ENCODE data around the gene CDK17. TPM values are rescaled to one million over a fixed set of nuclear protein-coding genes. Genes with fewer than 3 reads are reported as not detected.

Gene CDK17
- total RNA-seq, 1 experiment from 2014 or later: 23.9 TPM

GRCh38 chr12:96378319-96378718 is 21.9 kb downstream of the CDK17 start:
- intact Hi-C loops (cut with micrococcal nuclease): no loop called here
- H3K9me2 ChIP-seq (replicated peaks; ENCODE audit: low read length): no peaks in the 10 kb centered on the region
- H3K9me3 ChIP-seq (ENCODE audit: low read length): no peaks in the 10 kb centered on the region
- H3K4me1 ChIP-seq (ENCODE audit: insufficient read depth, low read length): no peaks in the 10 kb centered on the region
- no peak overlapping the region for H2AFZ ChIP-seq (ENCODE audit: low read length)
- H3K36me3 ChIP-seq (ENCODE audit: low read depth, low read length): no peaks in the 10 kb centered on the region
- H3K27me3 ChIP-seq (ENCODE audit: low read length): no peaks in the 10 kb centered on the region
- no peak overlapping the region for H3K4me3 ChIP-seq (ENCODE audit: low read length)
- no peak overlapping the region for H3K4me2 ChIP-seq (ENCODE audit: low read length)
- H3K79me2 ChIP-seq (ENCODE audit: low read length): peaks cover 96% of the 10 kb centered on the region
- no peak overlapping the region for H3K9ac ChIP-seq (ENCODE audit: low read length)
- H4K20me1 ChIP-seq (ENCODE audit: low read length): peaks cover 23% of the 10 kb centered on the region
- ChIA-PET POLR2A (ENCODE audit: unreplicated experiment) (no interaction called here), CTCF (no interaction called here)
- no peak for ATAC-seq
- no peak overlapping the region for H3K27ac ChIP-seq (ENCODE audit: low read length)
- no peaks in the 10 kb centered on the region for H3F3A ChIP-seq (ENCODE audit: low read length, unreplicated experiment)
- TF ChIP-seq CTCF (conservative IDR thresholded peaks at IDR 0.05; ENCODE audit: low read depth, low read length) (no peak), EZH2 (IDR thresholded peaks at IDR 0.05; ENCODE audit: low read length, unreplicated experiment) (no peak), EZH2phosphoT487 (IDR thresholded peaks at IDR 0.05; ENCODE audit: borderline replicate concordance, low read length) (no peak)
- BruUV-seq (replicated peaks): no TSS peak
- DNase-seq: no peak

DNA sequence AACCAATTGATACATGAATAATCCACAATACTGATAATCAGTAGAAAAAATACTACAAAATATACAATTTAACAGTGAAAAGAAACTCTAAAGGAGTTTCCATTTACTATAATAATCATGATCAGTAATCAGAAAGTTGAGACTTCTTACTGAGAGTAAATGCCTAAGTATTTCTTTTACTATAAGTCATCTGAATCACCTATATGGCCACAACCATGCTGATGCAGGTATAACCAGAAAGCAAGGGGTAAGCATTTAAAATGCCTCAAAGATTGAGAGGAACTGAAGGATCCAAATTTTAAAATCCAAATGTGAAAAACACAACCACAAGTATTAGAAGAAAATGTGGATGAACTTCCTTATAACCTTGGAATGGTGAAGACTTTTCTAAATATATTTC is 23.4 kb downstream of the CDK17 start:
- TF ChIP-seq CTCF (conservative IDR thresholded peaks at IDR 0.05; ENCODE audit: low read depth, low read length) (no peak), EZH2phosphoT487 (IDR thresholded peaks at IDR 0.05; ENCODE audit: borderline replicate concordance, low read length) (no peak), EZH2 (IDR thresholded peaks at IDR 0.05; ENCODE audit: low read length, unreplicated experiment) (no peak)
- Histone ChIP-seq H3F3A (ENCODE audit: low read length, unreplicated experiment) (no peaks in the 10 kb centered on the region), H3K9ac (ENCODE audit: low read length) (no peak overlapping the region), H3K36me3 (ENCODE audit: low read depth, low read length) (no peaks in the 10 kb centered on the region), H3K27me3 (ENCODE audit: low read length) (no peaks in the 10 kb centered on the region), H3K4me1 (ENCODE audit: insufficient read depth, low read length) (no peaks in the 10 kb centered on the region), H4K20me1 (ENCODE audit: low read length) (peaks cover 20% of the 10 kb centered on the region; the same call in 1 of the 2 replicates), H3K79me2 (ENCODE audit: low read length) (peaks cover 96% of the 10 kb centered on the region), H3K27ac (ENCODE audit: low read length) (no peak overlapping the region), H3K4me3 (ENCODE audit: low read length) (no peak overlapping the region), H2AFZ (ENCODE audit: low read length) (no peak overlapping the region), H3K9me2 (replicated peaks; ENCODE audit: low read length) (no peaks in the 10 kb centered on the region), H3K9me3 (ENCODE audit: low read length) (no peaks in the 10 kb centered on the region), H3K4me2 (ENCODE audit: low read length) (no peak overlapping the region)
- ATAC-seq: no peak
- ChIA-PET CTCF (no interaction called here), POLR2A (ENCODE audit: unreplicated experiment) (no interaction called here)
- DNase-seq: no peak
- BruUV-seq (replicated peaks): no TSS peak
- intact Hi-C loops (cut with micrococcal nuclease): no loop called here

DNA sequence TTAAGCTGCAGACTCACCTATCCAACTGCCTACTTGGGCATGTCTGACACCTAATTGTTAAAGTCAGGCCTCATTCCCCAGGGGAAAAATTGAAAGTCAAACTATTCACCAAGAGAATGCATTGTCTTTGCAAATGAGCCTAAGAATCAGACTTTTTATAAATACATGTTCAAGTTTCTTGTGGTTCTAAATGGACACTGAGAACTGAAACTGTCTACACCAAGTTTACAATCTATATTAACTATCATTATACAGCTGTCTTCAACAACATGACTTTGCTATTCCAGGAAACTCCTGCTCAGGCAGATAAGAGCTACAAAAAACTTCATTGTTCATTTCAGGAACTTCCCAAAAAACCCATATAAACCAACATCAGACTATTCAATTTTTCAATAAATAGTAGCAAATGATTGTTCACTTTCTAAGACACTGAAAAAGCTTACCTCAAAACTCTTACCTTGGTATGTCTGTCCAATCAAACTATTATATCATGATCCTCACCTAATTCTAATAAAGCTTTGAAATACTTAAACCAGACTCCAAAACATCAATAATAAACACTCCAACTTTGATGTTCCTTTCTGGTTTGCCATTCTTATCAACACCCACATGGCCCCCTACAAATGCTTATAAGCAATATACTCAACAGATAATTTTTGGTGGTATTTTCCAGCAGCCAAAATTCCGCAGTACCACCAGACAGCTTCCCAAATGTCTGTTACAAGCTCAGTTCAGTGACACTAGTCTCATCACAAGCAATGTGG is 24.2 kb downstream of the CDK17 start:
- H3K27me3 ChIP-seq (ENCODE audit: low read length): no peaks in the 10 kb centered on the region
- no peaks in the 10 kb centered on the region for H3K4me1 ChIP-seq (ENCODE audit: insufficient read depth, low read length)
- no peaks in the 10 kb centered on the region for H3K36me3 ChIP-seq (ENCODE audit: low read depth, low read length)
- no peak for ATAC-seq
- no peak overlapping the region for H3K9ac ChIP-seq (ENCODE audit: low read length)
- peaks cover 20% of the 10 kb centered on the region; the same call in 1 of the 2 replicates for H4K20me1 ChIP-seq (ENCODE audit: low read length)
- TF ChIP-seq EZH2 (IDR thresholded peaks at IDR 0.05; ENCODE audit: low read length, unreplicated experiment): no peak
- BruUV-seq (replicated peaks): no TSS peak
- H3K9me2 ChIP-seq (replicated peaks; ENCODE audit: low read length): no peaks in the 10 kb centered on the region
- no peak overlapping the region for H3K4me2 ChIP-seq (ENCODE audit: low read length)
- POLR2A ChIA-PET (ENCODE audit: unreplicated experiment): interaction anchor here (0.6 kb wide), 1 partner anchor 403 kb away, joined by 6 read pairs; no protein-coding TSS in a partner anchor
- H3K9me3 ChIP-seq (ENCODE audit: low read length): no peaks in the 10 kb centered on the region
- no peak overlapping the region for H3K27ac ChIP-seq (ENCODE audit: low read length)
- H3K79me2 ChIP-seq (ENCODE audit: low read length): peaks cover 97% of the 10 kb centered on the region
- DNase-seq: no peak
- H2AFZ ChIP-seq (ENCODE audit: low read length): no peak overlapping the region
- no peaks in the 10 kb centered on the region for H3F3A ChIP-seq (ENCODE audit: low read length, unreplicated experiment)
- H3K4me3 ChIP-seq (ENCODE audit: low read length): no peak overlapping the region
- intact Hi-C loops (cut with micrococcal nuclease): no loop called here
- CTCF ChIA-PET: no interaction called here

All from PC-3 (cell line).